Brain microvascular endothelial cell (primary cell): ENCODE results near the gene BATF.

Source experiments
- DNase-seq: peaks from one replicate; pipeline ENCODE4 v3.0.0-alpha.2; 2020
- H3K27ac ChIP-seq: fragments of 250-450 bp; sonication (Bioruptor Pico); 2 replicates; pipeline ENCODE4 v1.5.1; 2020; ENCODE audit warnings: mild to moderate bottlenecking, moderate library complexity
- H3K27me3 ChIP-seq: fragments of 250-450 bp; sonication (Bioruptor Pico); replicated peaks from 2 replicates; pipeline ENCODE4 v1.5.1; 2020; ENCODE audit warnings: mild to moderate bottlenecking
- H3K36me3 ChIP-seq: fragments of 250-450 bp; sonication (Bioruptor Pico); replicated peaks from 2 replicates; pipeline ENCODE4 v1.5.1; 2020; ENCODE audit warnings: mild to moderate bottlenecking
- H3K4me3 ChIP-seq: 2 replicates; pipeline ENCODE4 v1.5.1; 2011; ENCODE audit warnings: low read depth, mild to moderate bottlenecking, control low read depth, low read length, moderate library complexity
- CTCF ChIP-seq: IDR thresholded peaks from 2 replicates; pipeline ENCODE4 v1.5.1; 2011; ENCODE audit warnings: low read depth, mild to moderate bottlenecking, moderate library complexity, low read length, control low read depth, inconsistent platforms; ENCODE audit errors: missing control alignments
- in situ Hi-C: cut with HindIII; loops from 2 replicates; pipeline ENCODE4 v1.10.0; 2017; ENCODE audit warnings: low sequenced_read_pairs, low pct_ligation_motif_present

BATF gene

DNA sequence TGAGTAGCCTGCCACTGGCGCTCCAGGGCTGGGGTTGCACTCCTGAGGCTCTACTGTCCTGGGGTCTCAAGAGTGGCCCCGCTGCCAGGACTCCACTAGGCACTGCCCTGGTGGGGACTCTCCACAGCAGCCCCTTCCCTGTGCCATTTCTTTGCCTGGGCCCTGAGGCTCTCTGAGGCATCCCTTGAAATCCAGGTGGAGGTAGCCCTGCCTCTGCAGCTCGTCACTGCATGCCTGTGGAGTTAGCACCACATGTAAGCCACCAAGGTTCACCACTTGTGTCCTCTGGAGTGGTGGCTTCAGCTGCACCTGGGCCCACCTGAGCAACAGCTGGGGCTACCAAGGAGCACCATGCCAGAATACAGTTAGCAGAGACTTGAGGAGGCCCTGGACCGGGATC lies 39.9 kb upstream of the BATF start:
- Histone ChIP-seq H3K27me3 (no peaks in the 10 kb centered on the region), H3K27ac (no peak overlapping the region), H3K4me3 (no peak overlapping the region), H3K36me3 (no peaks in the 10 kb centered on the region)
- in situ Hi-C loops: no loop called here
- TF ChIP-seq CTCF: no peak
- DNase-seq: no peak

DNA sequence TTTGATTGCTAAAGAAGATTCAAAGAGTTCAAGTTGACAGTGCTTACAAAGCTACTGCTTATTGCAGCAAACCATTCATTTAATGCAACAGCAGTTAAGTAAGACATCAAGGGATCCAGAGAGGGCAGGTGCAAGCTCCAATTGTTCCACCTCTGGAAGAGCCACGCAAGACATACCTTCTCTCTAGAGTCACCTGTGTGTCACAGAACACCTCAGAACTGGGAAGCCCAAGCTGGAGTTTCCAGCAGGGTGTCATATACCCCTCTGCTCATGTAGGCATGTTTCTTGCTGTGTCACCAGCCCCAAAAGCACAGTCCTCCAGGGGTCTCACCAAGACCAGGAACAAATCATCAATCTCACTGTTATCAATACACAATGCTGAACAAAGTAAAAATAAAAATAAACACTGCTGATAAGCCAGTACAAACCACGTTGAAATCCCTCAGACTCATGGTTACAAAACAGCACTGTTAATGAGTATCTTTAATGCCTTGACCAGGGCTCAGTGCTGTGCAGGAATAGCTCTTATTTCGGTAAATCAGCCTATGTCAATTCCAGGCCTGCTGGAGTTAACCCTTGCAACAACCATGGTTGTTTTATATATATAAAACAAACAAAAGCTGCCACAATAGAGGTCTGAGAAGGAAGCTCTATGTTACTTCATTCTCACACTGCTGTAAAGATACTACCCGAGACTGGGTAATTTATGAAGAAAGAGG lies 37.4 kb upstream of the BATF start:
- Histone ChIP-seq H3K36me3 (no peaks in the 10 kb centered on the region), H3K27me3 (no peaks in the 10 kb centered on the region), H3K27ac (no peak overlapping the region), H3K4me3 (no peak overlapping the region)
- no peak for DNase-seq
- no peak for TF ChIP-seq CTCF
- in situ Hi-C loops: no loop called here

GRCh38 chr14:75486318-75486717 lies 36.0 kb upstream of the BATF start:
- Histone ChIP-seq H3K36me3 (no peaks in the 10 kb centered on the region), H3K27ac (no peak overlapping the region), H3K27me3 (no peaks in the 10 kb centered on the region), H3K4me3 (no peak overlapping the region)
- no peak for DNase-seq
- TF ChIP-seq CTCF: no peak
- in situ Hi-C loops: no loop called here

- Histone ChIP-seq H3K27me3 (no peaks in the 10 kb centered on the region), H3K4me3 (no peak overlapping the region), H3K27ac (no peak overlapping the region), H3K36me3 (no peaks in the 10 kb centered on the region)
- TF ChIP-seq CTCF: no peak
- in situ Hi-C loops: no loop called here
- no peak for DNase-seq
Measured at GRCh38 chr14:75487155-75487671, 35.1 kb upstream of the BATF start.

- no peak overlapping the region for H3K27ac ChIP-seq
- H3K36me3 ChIP-seq: no peaks in the 10 kb centered on the region
- H3K4me3 ChIP-seq: no peak overlapping the region
- H3K27me3 ChIP-seq: no peaks in the 10 kb centered on the region
- DNase-seq: no peak
- TF ChIP-seq CTCF: no peak
- in situ Hi-C loops: no loop called here
Measured at GRCh38 chr14:75489480-75489837, 32.8 kb upstream of the BATF start.

DNA sequence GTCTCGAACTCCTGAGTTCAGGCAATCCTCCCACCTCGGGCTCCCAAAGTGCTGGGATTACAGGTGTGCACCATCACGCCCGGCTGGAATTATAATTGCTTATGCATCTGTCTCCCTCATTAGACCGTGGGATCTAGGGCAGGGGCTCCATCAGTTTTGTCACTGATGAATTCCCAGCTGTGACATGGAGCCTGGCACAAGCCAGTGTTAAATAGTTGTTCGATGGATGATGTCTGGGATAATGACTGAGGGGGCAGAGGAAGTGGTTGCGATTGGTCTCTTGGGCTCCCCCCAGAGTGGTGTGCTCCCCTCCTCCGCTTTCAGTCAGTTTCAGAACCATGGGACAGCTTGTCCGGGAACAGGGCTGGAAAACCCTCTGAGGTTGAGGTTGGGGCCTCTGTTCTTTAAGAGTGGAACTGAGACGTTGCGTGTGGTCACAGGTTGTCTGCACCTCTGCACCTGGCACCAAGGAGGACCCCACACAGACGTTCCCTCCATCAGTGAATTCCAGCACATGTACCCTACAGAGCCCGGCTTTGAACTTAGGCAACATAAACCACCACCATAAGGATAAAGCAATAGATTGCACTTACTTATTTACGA lies 30.8 kb upstream of the BATF start:
- H3K4me3 ChIP-seq: no peak overlapping the region
- H3K36me3 ChIP-seq: no peaks in the 10 kb centered on the region
- in situ Hi-C loops: no loop called here
- H3K27me3 ChIP-seq: no peaks in the 10 kb centered on the region
- H3K27ac ChIP-seq: no peak overlapping the region
- no peak for TF ChIP-seq CTCF
- no peak for DNase-seq
